Thymus (tissue), 11 donors: ENCODE data around the gene CENPO. TPM values are rescaled to one million over a fixed set of nuclear protein-coding genes. Genes with fewer than 3 reads are reported as not detected.

Experiments
- DNase-seq, 9 donors: peaks; one replicate each; pipeline ENCODE4 v3.0.0-alpha.2; 2013; ENCODE audit warnings: low spot score in 9 of 9, low read depth in 6 of 9, missing footprints in 1 of 9
- H3K27ac ChIP-seq, 2 donors: one replicate each; pipeline ENCODE4 v1.5.1; 2013; ENCODE audit warnings: control low read depth in 1 of 2, low read depth in 1 of 2, low read length in 1 of 2, mild to moderate bottlenecking in 1 of 2, moderate library complexity in 1 of 2
- H3K27me3 ChIP-seq, 2 donors: one replicate each; pipeline ENCODE4 v1.5.1; 2013; ENCODE audit warnings: low read length in 1 of 2; ENCODE audit not compliant: control insufficient read depth in 2 of 2, insufficient read depth in 1 of 2
- H3K36me3 ChIP-seq, 2 donors: one replicate each; pipeline ENCODE4 v1.5.1; 2013; ENCODE audit warnings: low read length in 1 of 2, mild to moderate bottlenecking in 1 of 2, moderate library complexity in 1 of 2; ENCODE audit not compliant: control insufficient read depth in 2 of 2, insufficient read depth in 2 of 2
- H3K4me1 ChIP-seq, 2 donors: one replicate each; pipeline ENCODE4 v1.5.1; 2013; ENCODE audit warnings: low read length in 2 of 2; ENCODE audit not compliant: control insufficient read depth in 2 of 2, insufficient read depth in 2 of 2
- H3K4me3 ChIP-seq, 2 donors: one replicate each; pipeline ENCODE4 v1.5.1; 2013; ENCODE audit warnings: low read length in 2 of 2, control low read depth in 1 of 2, mild to moderate bottlenecking in 1 of 2
- H3K9me3 ChIP-seq, 2 donors: one replicate each; pipeline ENCODE4 v1.5.1; 2013; ENCODE audit warnings: low read length in 1 of 2, mild to moderate bottlenecking in 1 of 2; ENCODE audit not compliant: control insufficient read depth in 2 of 2, insufficient read depth in 1 of 2
- WGBS: extraction: QIAGEN DNeasy Blood & Tissue Kit; methylation state at CpG from one replicate; pipeline ENCODE4 v1.1.7; 2013; 5-methylcytosine and 5-hydroxymethylcytosine counted together
- polyA plus RNA-seq: library from polyadenylated mRNA; stranded (reverse); fragments of 200-250 nt; gene quantifications from one replicate; pipeline ENCODE4 v1.2.3, GENCODE V29; 2013
- total RNA-seq: library from RNA; stranded (reverse); fragments of 120-200 nt; gene quantifications from one replicate; pipeline ENCODE4 v1.2.4, GENCODE V29; 2013
- donor health status: healthy.

The CENPO gene
- total and polyA plus RNA-seq, 2 donors = 2.5 to 15.1 TPM

GRCh38 chr2:24816884-24817283 lies 23.7 kb downstream of the CENPO start:
- Histone ChIP-seq H3K36me3 (peaks cover 79 to 84% of the 10 kb centered on the region in 2 donors), H3K9me3 (no peaks in the 10 kb centered on the region), H3K4me1 (no peaks in the 10 kb centered on the region), H3K4me3 (no peak overlapping the region), H3K27me3 (no peaks in the 10 kb centered on the region), H3K27ac (no peak overlapping the region)
- DNase-seq = no peak
- WGBS = 99% methylated on average over 4 of the region's 4 CpGs

GRCh38 chr2:24818721-24819167 lies 25.5 kb downstream of the CENPO start:
- 97% methylated on average over 9 of the region's 9 CpGs for WGBS
- Histone ChIP-seq H3K27ac (no peak overlapping the region), H3K27me3 (no peaks in the 10 kb centered on the region), H3K4me3 (no peak overlapping the region), H3K4me1 (no peaks in the 10 kb centered on the region), H3K36me3 (peaks cover 87 to 94% of the 10 kb centered on the region in 2 donors), H3K9me3 (no peaks in the 10 kb centered on the region)
- no peak for DNase-seq

GRCh38 chr2:24819442-24820174 lies 26.4 kb downstream of the CENPO start:
- no peaks in the 10 kb centered on the region for H3K4me1 ChIP-seq
- peak overlapping the region in 1 of 2 donors; percentile 3 for H3K27ac ChIP-seq
- no peaks in the 10 kb centered on the region for H3K9me3 ChIP-seq
- no peak overlapping the region for H3K4me3 ChIP-seq
- no peaks in the 10 kb centered on the region for H3K27me3 ChIP-seq
- H3K36me3 ChIP-seq = peaks cover 85 to 91% of the 10 kb centered on the region in 2 donors
- no peak for DNase-seq
- WGBS = 97% methylated on average over 21 of the region's 21 CpGs

- no peak for DNase-seq
- WGBS = 87% methylated on average over 7 of the region's 7 CpGs
- Histone ChIP-seq H3K4me3 (no peak overlapping the region), H3K27ac (no peak overlapping the region), H3K27me3 (no peaks in the 10 kb centered on the region), H3K9me3 (no peaks in the 10 kb centered on the region), H3K36me3 (peaks cover 80 to 86% of the 10 kb centered on the region in 2 donors), H3K4me1 (no peaks in the 10 kb centered on the region)
These were observed 26.9 kb downstream of the CENPO start for GRCh38 chr2:24820175-24820513.

GRCh38 chr2:24820598-24821432 lies 27.6 kb downstream of the CENPO start:
- Histone ChIP-seq H3K27me3 (no peaks in the 10 kb centered on the region), H3K4me3 (no peak overlapping the region), H3K36me3 (peaks cover 73 to 84% of the 10 kb centered on the region in 2 donors), H3K9me3 (peaks cover 0 to 2% of the 10 kb centered on the region in 2 donors), H3K4me1 (peaks cover 0 to 1% of the 10 kb centered on the region in 2 donors), H3K27ac (no peak overlapping the region)
- WGBS = 98% methylated on average over 17 of the region's 17 CpGs
- no peak for DNase-seq

- Histone ChIP-seq H3K4me1 (peaks cover 0 to 6% of the 10 kb centered on the region in 2 donors), H3K9me3 (peaks cover 0 to 4% of the 10 kb centered on the region in 2 donors), H3K27me3 (no peaks in the 10 kb centered on the region), H3K27ac (no peak overlapping the region), H3K4me3 (no peak overlapping the region), H3K36me3 (peaks cover 67 to 82% of the 10 kb centered on the region in 2 donors)
- DNase-seq = no peak
- 96% methylated on average over 15 of the region's 15 CpGs for WGBS
These were observed 28.2 kb downstream of the CENPO start for GRCh38 chr2:24821433-24821891.

GRCh38 chr2:24822049-24822706 lies 29.0 kb downstream of the CENPO start:
- peaks cover 0 to 6% of the 10 kb centered on the region in 2 donors for H3K4me1 ChIP-seq
- 97% methylated on average over 7 of the region's 7 CpGs for WGBS

GRCh38 chr2:24824071-24824588 lies 30.9 kb downstream of the CENPO start:
- Histone ChIP-seq H3K27ac (no peak overlapping the region), H3K4me3 (no peak overlapping the region), H3K4me1 (peaks cover 0 to 6% of the 10 kb centered on the region in 2 donors), H3K9me3 (peaks cover 0 to 4% of the 10 kb centered on the region in 2 donors), H3K36me3 (peaks cover 48 to 56% of the 10 kb centered on the region in 2 donors), H3K27me3 (no peaks in the 10 kb centered on the region)
- no peak for DNase-seq
- 97% methylated on average over 14 of the region's 14 CpGs for WGBS

More at GRCh38 chr2:24822049-24822706, 29.0 kb downstream of the CENPO start:
- H3K4me3 ChIP-seq = no peak overlapping the region
- H3K27me3 ChIP-seq = no peaks in the 10 kb centered on the region
- peaks cover 60 to 76% of the 10 kb centered on the region in 2 donors for H3K36me3 ChIP-seq
- peaks cover 0 to 4% of the 10 kb centered on the region in 2 donors for H3K9me3 ChIP-seq
- H3K27ac ChIP-seq = no peak overlapping the region
- DNase-seq = no peak
